ENCODE results near the gene NAV1. TPM values are rescaled to one million over a fixed set of nuclear protein-coding genes. Genes with fewer than 3 reads are reported as not detected.
A peak's percentile ranks its signal among the peaks of the same experiment; 100 is the strongest.

NAV1 gene
- total and polyA plus RNA-seq, 2 of the 8 experiments (the other 6 are each of a cell fraction or from before 2014, with no cell fraction given) = 9.9 to 42.7 TPM

- TF ChIP-seq CHD7 (IDR thresholded peaks at IDR 0.05; ENCODE audit: insufficient replicate concordance, low read length) (no peak), CTCF (IDR thresholded peaks at IDR 0.05; ENCODE audit: control extremely low read depth in 1 of 3, insufficient read depth in 1 of 3, low read depth in 1 of 3, low read length in 3 of 3) (peak; percentile 37 to 48 (median 46))
These were observed 7.0 kb downstream of the NAV1 start (continued) for GRCh38 chr1:201545851-201546492.

Measured in H1 (cell line).